HEK293T (cell line): ENCODE data around the gene TMEM151B.

Experiments used
- CTCF ChIA-PET: fragments of 350-600 bp; formaldehyde crosslinking; extraction: SDS; loops from one replicate; lab custom pipeline; 2021; ENCODE audit warnings: antibody characterized with exemption, inconsistent platforms; lab: Yijun Ruan, JAX
- POLR2A ChIA-PET: fragments of 350-600 bp; formaldehyde crosslinking; extraction: SDS; loops from one replicate; lab custom pipeline; 2020; ENCODE audit warnings: antibody characterized with exemption, inconsistent platforms; lab: Yijun Ruan, JAX
- DNase-seq: peaks from one replicate; pipeline ENCODE4 v3.0.0; 2012; ENCODE audit warnings: mixed read lengths; ENCODE audit errors: extremely low spot score
- ARNT ChIP-seq: fragments of 450-650 bp; IDR thresholded peaks from 2 replicates; pipeline ENCODE4 v1.6.1; 2017; ENCODE audit warnings: mild to moderate bottlenecking
- BHLHE40 ChIP-seq: fragments of 450-650 bp; IDR thresholded peaks from 2 replicates; pipeline ENCODE4 v1.6.1; 2016; ENCODE audit warnings: mild to moderate bottlenecking, moderate library complexity, borderline replicate concordance
- CTBP1 ChIP-seq: fragments of 450-650 bp; IDR thresholded peaks from 2 replicates; pipeline ENCODE4 v1.6.1; 2016; ENCODE audit warnings: borderline replicate concordance
- ELF4 ChIP-seq: fragments of 450-650 bp; IDR thresholded peaks from 2 replicates; pipeline ENCODE4 v1.6.1; 2017; ENCODE audit warnings: antibody characterized with exemption
- FOXA1 ChIP-seq: fragments of 450-650 bp; IDR thresholded peaks from 2 replicates; pipeline ENCODE4 v1.6.1; 2016; ENCODE audit warnings: mild to moderate bottlenecking
- FOXK2 ChIP-seq: fragments of 450-650 bp; IDR thresholded peaks from 2 replicates; pipeline ENCODE4 v1.6.1; 2016; ENCODE audit warnings: mild to moderate bottlenecking
- FOXM1 ChIP-seq: fragments of 450-650 bp; IDR thresholded peaks from 2 replicates; pipeline ENCODE4 v1.6.1; 2017; ENCODE audit warnings: mild to moderate bottlenecking, borderline replicate concordance
- HDGF ChIP-seq: fragments of 450-650 bp; IDR thresholded peaks from 2 replicates; pipeline ENCODE4 v1.6.1; 2017; ENCODE audit warnings: antibody characterized with exemption, borderline replicate concordance
- L3MBTL2 ChIP-seq: fragments of 450-650 bp; conservative IDR thresholded peaks from 2 replicates; pipeline ENCODE4 v1.6.1; 2016; ENCODE audit warnings: mild to moderate bottlenecking
- LEF1 ChIP-seq: fragments of 450-650 bp; IDR thresholded peaks from 2 replicates; pipeline ENCODE4 v1.6.1; 2017; ENCODE audit warnings: mild to moderate bottlenecking, borderline replicate concordance
- NFRKB ChIP-seq: fragments of 450-650 bp; IDR thresholded peaks from 2 replicates; pipeline ENCODE4 v1.6.1; 2016; ENCODE audit warnings: mild to moderate bottlenecking, moderate library complexity
- SP1 ChIP-seq: fragments of 450-650 bp; IDR thresholded peaks from 2 replicates; pipeline ENCODE4 v1.6.1; 2017
- SUZ12 ChIP-seq: fragments of 450-650 bp; IDR thresholded peaks from 2 replicates; pipeline ENCODE4 v1.6.1; 2016; ENCODE audit warnings: mild to moderate bottlenecking
- TARDBP ChIP-seq: fragments of 450-650 bp; IDR thresholded peaks from 2 replicates; pipeline ENCODE4 v1.6.1; 2016
- ZNF384 ChIP-seq: fragments of 450-650 bp; IDR thresholded peaks from 2 replicates; pipeline ENCODE4 v1.6.1; 2016
- TF ChIP-seq, protein P1 (sequence below): fragments of 450-650 bp; IDR thresholded peaks from 2 replicates; pipeline ENCODE4 v1.6.1; 2016

Gene TMEM151B

DNA sequence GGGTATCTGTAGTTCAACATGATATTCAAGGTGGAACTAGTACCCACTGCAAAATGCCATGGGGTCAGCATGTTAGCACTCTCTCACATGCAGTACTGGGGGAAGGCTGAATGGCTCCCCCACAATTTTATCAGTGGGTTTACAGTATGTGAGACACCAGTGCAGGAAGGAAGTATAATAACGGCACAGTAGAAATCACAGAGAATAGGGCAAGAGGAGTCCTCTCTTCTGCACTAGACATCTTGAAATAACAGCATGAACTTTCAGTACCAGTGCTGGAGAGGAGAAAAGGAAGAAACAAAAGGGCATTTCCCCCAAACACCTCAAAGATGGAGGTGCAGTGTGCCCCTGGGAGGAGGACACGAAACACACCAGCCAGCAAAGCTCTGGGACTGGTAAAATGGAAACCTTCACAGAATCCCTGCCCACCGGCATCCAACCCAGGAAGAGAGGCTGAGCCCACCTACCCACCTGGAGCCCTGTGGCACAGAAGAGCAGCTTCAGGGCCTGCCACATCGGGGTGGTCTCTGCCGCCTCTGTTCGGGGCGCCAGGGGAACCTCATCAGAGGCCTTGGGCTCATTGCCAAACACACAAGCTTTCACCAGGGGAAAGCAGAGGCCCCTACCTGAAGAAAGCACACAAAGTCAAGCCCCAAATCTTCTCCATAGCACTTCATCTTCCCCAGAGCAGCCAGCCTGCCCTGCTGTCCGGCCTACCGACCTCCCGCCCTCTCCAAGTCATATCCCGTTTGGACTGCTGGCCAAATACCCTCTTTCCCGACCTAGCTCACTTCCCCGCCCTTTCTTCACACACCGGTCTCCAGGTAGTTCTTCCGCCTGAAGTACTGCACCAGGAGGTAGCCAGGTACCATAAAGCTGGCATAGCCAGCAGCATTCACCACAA, 14.1 kb upstream of the TMEM151B start:
- no peak for DNase-seq
- ChIA-PET POLR2A (interaction anchor here (0.7 to 3.7 kb wide), 18 partner anchors 10 to 83 kb away, joined by 3 to 117 read pairs (median 4); partner anchors contain the start of genes HSP90AB1 and SLC29A1), CTCF (interaction anchor here (0.6 to 3.4 kb wide), 18 partner anchors 7 to 255 kb away, joined by 3 to 28 read pairs (median 4); partner anchors contain the start of genes HSP90AB1 and TMEM151B)
- no peak for TF ChIP-seq FOXK2
- no peak for TF ChIP-seq LEF1
- no peak for TF ChIP-seq HDGF
- TF ChIP-seq BHLHE40: no peak
- TF ChIP-seq, protein P1, sequence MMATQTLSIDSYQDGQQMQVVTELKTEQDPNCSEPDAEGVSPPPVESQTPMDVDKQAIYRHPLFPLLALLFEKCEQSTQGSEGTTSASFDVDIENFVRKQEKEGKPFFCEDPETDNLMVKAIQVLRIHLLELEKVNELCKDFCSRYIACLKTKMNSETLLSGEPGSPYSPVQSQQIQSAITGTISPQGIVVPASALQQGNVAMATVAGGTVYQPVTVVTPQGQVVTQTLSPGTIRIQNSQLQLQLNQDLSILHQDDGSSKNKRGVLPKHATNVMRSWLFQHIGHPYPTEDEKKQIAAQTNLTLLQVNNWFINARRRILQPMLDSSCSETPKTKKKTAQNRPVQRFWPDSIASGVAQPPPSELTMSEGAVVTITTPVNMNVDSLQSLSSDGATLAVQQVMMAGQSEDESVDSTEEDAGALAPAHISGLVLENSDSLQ: no peak
- no peak for TF ChIP-seq TARDBP
- TF ChIP-seq SUZ12: no peak
- TF ChIP-seq SP1: no peak
- no peak for TF ChIP-seq ARNT
- no peak for TF ChIP-seq CTBP1
- TF ChIP-seq FOXA1: no peak
- TF ChIP-seq FOXM1: no peak
- no peak for TF ChIP-seq L3MBTL2
- TF ChIP-seq ZNF384: no peak

DNA sequence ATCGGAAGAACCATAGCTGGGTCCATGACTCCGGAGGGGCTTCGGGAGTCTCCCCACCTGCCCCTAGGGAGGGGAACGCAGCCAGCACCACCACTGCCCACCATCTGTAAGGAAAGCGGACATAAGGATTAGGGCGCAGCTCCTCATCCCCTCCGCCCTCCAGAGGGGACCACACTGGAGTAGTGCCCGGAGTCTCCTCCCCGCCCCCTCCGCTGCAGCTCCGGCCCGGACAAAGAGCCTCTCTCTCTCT, 13.6 kb upstream of the TMEM151B start:
- ChIA-PET POLR2A (interaction anchor here (0.6 to 3.7 kb wide), 18 partner anchors 10 to 554 kb away, joined by 3 to 117 read pairs (median 4); partner anchors contain the start of genes HSP90AB1 and SLC29A1), CTCF (interaction anchor here (0.5 to 3.4 kb wide), 18 partner anchors 8 to 256 kb away, joined by 3 to 28 read pairs (median 4); partner anchors contain the start of genes HSP90AB1 and TMEM151B)
- TF ChIP-seq SUZ12 (no peak), FOXM1 (no peak), BHLHE40 (no peak), NFRKB (no peak), ARNT (no peak), FOXK2 (no peak), L3MBTL2 (no peak), ZNF384 (no peak), CTBP1 (no peak), ELF4 (no peak), HDGF (no peak), TARDBP (no peak), FOXA1 (no peak)
- DNase-seq: peak; percentile 36

DNA sequence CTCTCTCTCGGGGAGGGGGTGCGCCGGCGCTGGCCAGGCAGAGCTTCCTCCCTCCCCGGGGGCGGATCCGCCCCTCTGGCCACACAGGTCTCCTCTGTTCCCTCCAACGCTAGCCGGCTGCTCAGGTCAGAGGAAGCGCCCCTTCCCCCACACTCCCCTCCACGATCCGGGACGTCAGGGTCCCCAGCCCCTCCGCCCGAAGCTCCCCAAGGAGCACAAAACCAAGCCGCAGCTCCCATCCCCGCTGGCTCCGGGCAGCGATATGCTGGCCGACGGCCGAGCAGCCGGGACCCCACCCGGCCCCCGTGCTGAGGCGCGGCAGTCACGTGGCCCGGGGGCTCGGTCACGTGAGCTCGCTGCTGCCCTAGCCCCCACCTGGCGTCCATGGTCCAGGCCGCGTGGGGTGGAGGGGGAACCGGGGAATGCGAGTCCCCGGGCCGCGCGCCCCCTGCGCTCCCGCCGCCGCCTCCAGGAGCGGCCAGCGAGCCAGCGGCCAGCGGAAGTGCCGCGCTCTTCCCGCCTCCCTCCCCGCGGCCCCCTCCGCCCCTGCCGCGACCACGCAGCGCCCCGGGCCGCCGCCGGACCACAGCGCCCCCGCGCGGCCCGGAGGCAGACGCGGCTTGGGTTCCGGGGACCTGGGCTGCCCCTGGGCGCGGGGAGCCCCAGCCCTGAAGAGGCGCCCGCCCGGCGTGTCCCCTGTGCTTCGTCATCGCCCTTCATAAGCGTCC, 13.1 kb upstream of the TMEM151B start, which contains the start of gene SLC35B2:
Gene SLC35B2 (minus strand): TSS at position 504 of the 728 bp plus-strand sequence. CDS start 118 bp downstream, at position 386.
- POLR2A ChIA-PET: interaction anchor here (0.6 to 3.7 kb wide), 18 partner anchors 11 to 554 kb away, joined by 3 to 117 read pairs (median 4); partner anchors contain the start of genes HSP90AB1 and SLC29A1
- no peak for TF ChIP-seq FOXK2
- peak; percentile 90 for TF ChIP-seq L3MBTL2
- peak; percentile 92 for TF ChIP-seq FOXM1
- CTCF ChIA-PET: interaction anchor here (0.5 to 3.4 kb wide), 18 partner anchors 8 to 256 kb away, joined by 3 to 28 read pairs (median 4); partner anchors contain the start of genes HSP90AB1 and TMEM151B
- peak; percentile 78 for DNase-seq

DNA sequence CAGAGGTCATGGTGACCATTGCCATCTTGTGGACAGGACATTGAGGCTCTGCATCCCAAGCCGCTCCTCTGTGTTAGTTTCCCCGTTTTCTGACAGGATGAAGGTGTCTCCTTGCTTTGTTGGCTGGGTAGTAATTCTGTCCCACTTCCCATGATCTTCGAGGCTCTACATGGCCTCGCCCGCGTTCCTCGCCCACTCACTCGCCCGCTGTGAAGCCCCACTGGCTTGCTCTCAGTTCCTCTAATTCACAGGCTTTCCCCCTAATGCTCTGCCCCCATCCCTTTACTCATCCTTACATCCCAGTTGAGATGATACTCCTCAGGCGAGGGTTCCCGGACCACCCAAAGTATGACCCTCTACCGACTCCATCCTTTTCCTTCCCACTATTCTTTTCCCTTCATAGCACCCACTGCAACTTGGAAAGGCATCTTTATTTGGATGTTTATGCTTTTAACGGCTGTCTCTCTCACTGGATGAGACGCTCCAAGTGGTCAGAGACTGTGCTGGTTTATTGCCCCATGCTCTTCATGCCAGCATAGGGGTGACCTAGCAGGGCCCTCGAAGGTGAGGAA, 12.4 kb upstream of the TMEM151B start:
- ChIA-PET CTCF (interaction anchor here (1.1 kb wide), 1 partner anchor 9 kb away, joined by 3 read pairs; no protein-coding TSS in a partner anchor), POLR2A (interaction anchor here (1.1 to 3.7 kb wide), 6 partner anchors 12 to 82 kb away, joined by 3 to 117 read pairs (median 5); partner anchors contain the start of gene HSP90AB1)
- TF ChIP-seq ELF4 (no peak), LEF1 (no peak), ZNF384 (no peak), BHLHE40 (no peak), SP1 (no peak), L3MBTL2 (no peak), ARNT (no peak), HDGF (no peak), TARDBP (no peak), NFRKB (no peak), SUZ12 (no peak), FOXA1 (no peak), CTBP1 (no peak), FOXM1 (no peak), FOXK2 (no peak)
- TF ChIP-seq, protein P1: no peak
- DNase-seq: no peak

DNA sequence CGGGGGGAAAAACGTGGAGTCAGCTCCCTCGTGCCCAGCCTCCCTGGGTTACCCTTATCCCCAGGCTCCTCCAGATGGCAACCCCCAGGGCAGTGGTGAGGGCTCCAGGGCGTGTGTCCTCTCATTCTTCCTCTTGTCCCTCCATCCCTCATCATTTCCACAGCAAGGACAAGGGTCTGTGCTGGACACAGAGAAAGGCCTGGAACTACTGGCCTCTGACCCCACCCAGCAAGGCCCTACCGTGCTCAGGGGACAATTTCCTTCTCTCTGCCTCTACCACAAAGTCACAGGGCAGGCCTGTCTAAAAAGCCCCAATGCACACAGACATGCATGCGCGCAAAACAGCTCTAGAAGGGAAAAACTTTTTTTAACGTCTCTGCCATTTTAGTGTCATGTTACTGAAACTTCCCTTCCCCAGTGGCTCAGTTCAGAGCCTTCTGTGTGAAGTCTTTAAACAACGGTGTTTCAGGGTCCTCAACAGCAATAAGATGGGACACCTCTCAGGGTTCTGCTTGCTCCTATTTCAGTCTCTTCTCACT, 11.9 kb upstream of the TMEM151B start:
- TF ChIP-seq NFRKB: no peak
- TF ChIP-seq BHLHE40: no peak
- TF ChIP-seq ELF4: no peak
- TF ChIP-seq L3MBTL2: no peak
- no peak for TF ChIP-seq SP1
- no peak for TF ChIP-seq HDGF
- TF ChIP-seq ARNT: no peak
- TF ChIP-seq CTBP1: no peak
- TF ChIP-seq TARDBP: no peak
- TF ChIP-seq FOXA1: no peak
- TF ChIP-seq, protein P1: no peak
- TF ChIP-seq LEF1: no peak
- no peak for TF ChIP-seq SUZ12
- no peak for TF ChIP-seq ZNF384
- no peak for TF ChIP-seq FOXM1
- no peak for TF ChIP-seq FOXK2
- ChIA-PET POLR2A (interaction anchor here (3.7 kb wide), 1 partner anchor 12 kb away, joined by 117 read pairs; the partner anchor contains the start of gene HSP90AB1), CTCF (no interaction called here)
- DNase-seq: no peak
